KMS-11 (cell line): ENCODE results near the gene TTC23L.

Source experiments
- H2AFZ ChIP-seq: fragments of 200-600 bp; sonication (generic); 2 replicates; pipeline ENCODE4 v1.6.1; 2016; ENCODE audit warnings: antibody characterized with exemption, mixed run types, low read depth
- H3K27ac ChIP-seq: fragments of 200-600 bp; sonication (generic); 2 replicates; pipeline ENCODE4 v1.6.1; 2016; ENCODE audit warnings: mild to moderate bottlenecking, mixed run types
- H3K27me3 ChIP-seq: fragments of 200-600 bp; sonication (generic); 2 replicates; pipeline ENCODE4 v1.6.1; 2017; ENCODE audit warnings: mild to moderate bottlenecking, low read depth, mixed run types, moderate library complexity; ENCODE audit not compliant: insufficient read depth
- H3K36me3 ChIP-seq: fragments of 200-600 bp; sonication (generic); 2 replicates; pipeline ENCODE4 v1.6.1; 2017; ENCODE audit warnings: mild to moderate bottlenecking, mixed run types; ENCODE audit not compliant: insufficient read depth
- H3K4me1 ChIP-seq: fragments of 200-600 bp; sonication (generic); 2 replicates; pipeline ENCODE4 v1.6.1; 2016; ENCODE audit warnings: mild to moderate bottlenecking, low read depth, mixed run types; ENCODE audit not compliant: poor library complexity, severe bottlenecking
- H3K4me2 ChIP-seq: fragments of 200-600 bp; sonication (generic); 2 replicates; pipeline ENCODE4 v1.7.0; 2016; ENCODE audit warnings: mild to moderate bottlenecking, mixed run types
- H3K4me3 ChIP-seq: fragments of 200-600 bp; sonication (generic); IDR thresholded peaks from 2 replicates; pipeline ENCODE4 v1.6.1; 2017; ENCODE audit warnings: low read depth, low read length, mixed read lengths; ENCODE audit not compliant: insufficient read depth
- H3K79me2 ChIP-seq: fragments of 200-600 bp; sonication (generic); 2 replicates; pipeline ENCODE4 v1.6.1; 2016; ENCODE audit warnings: low read depth, mixed run types; ENCODE audit not compliant: insufficient read depth
- H3K9ac ChIP-seq: fragments of 200-600 bp; sonication (generic); 2 replicates; pipeline ENCODE4 v1.6.1; 2016; ENCODE audit warnings: mild to moderate bottlenecking, mixed run types
- H4K20me1 ChIP-seq: fragments of 200-600 bp; sonication (generic); 2 replicates; pipeline ENCODE4 v1.6.1; 2016; ENCODE audit warnings: mild to moderate bottlenecking, mixed run types; ENCODE audit not compliant: insufficient read depth
- CTCF ChIP-seq: fragments of 200-600 bp; sonication (generic); conservative IDR thresholded peaks from 2 replicates; pipeline ENCODE4 v1.6.1; 2017; ENCODE audit warnings: low read depth, mild to moderate bottlenecking, antibody characterized with exemption, low read length, moderate library complexity, mixed read lengths

TTC23L gene

GRCh38 chr5:34924462-34924765 lies 85.5 kb downstream of the TTC23L start:
- no peak for TF ChIP-seq CTCF
- H3K4me3 ChIP-seq = no peak overlapping the region
- H3K27me3 ChIP-seq = no peaks in the 10 kb centered on the region
- no peak overlapping the region for H3K27ac ChIP-seq
- H3K9ac ChIP-seq = no peak overlapping the region
- H4K20me1 ChIP-seq = no peaks in the 10 kb centered on the region; the same call in 1 of the 2 replicates
- peaks cover 33% of the 10 kb centered on the region; the same call in 1 of the 2 replicates for H3K79me2 ChIP-seq
- H3K36me3 ChIP-seq = peaks cover 26% of the 10 kb centered on the region; the same call in 1 of the 2 replicates
- H3K4me2 ChIP-seq = no peak overlapping the region
- peaks cover 35% of the 10 kb centered on the region for H3K4me1 ChIP-seq
- H2AFZ ChIP-seq = no peak overlapping the region

- no peak overlapping the region for H2AFZ ChIP-seq
- H3K27ac ChIP-seq = no peak overlapping the region
- H4K20me1 ChIP-seq = no peaks in the 10 kb centered on the region; the same call in 1 of the 2 replicates
- H3K4me3 ChIP-seq = no peak overlapping the region
- TF ChIP-seq CTCF = no peak
- peaks cover 29% of the 10 kb centered on the region for H3K79me2 ChIP-seq
- H3K36me3 ChIP-seq = peaks cover 14% of the 10 kb centered on the region; the same call in 1 of the 2 replicates
- H3K27me3 ChIP-seq = no peaks in the 10 kb centered on the region
- no peak overlapping the region for H3K9ac ChIP-seq
- no peak overlapping the region for H3K4me2 ChIP-seq
- H3K4me1 ChIP-seq = peaks cover 40% of the 10 kb centered on the region
These were observed 87.4 kb downstream of the TTC23L start for GRCh38 chr5:34926318-34926888.

- Histone ChIP-seq H3K4me3 (no peak overlapping the region), H3K4me1 (peaks cover 34% of the 10 kb centered on the region), H3K9ac (no peak overlapping the region), H3K36me3 (peaks cover 14% of the 10 kb centered on the region; the same call in 1 of the 2 replicates), H3K27me3 (no peaks in the 10 kb centered on the region), H3K27ac (no peak overlapping the region), H3K79me2 (peaks cover 30% of the 10 kb centered on the region), H4K20me1 (no peaks in the 10 kb centered on the region; the same call in 1 of the 2 replicates), H3K4me2 (no peak overlapping the region), H2AFZ (no peak overlapping the region)
- TF ChIP-seq CTCF = no peak
These were observed 88.8 kb downstream of the TTC23L start for GRCh38 chr5:34927785-34928184.

GRCh38 chr5:34928267-34928666 lies 89.3 kb downstream of the TTC23L start:
- peaks cover 33% of the 10 kb centered on the region for H3K79me2 ChIP-seq
- no peaks in the 10 kb centered on the region; the same call in 1 of the 2 replicates for H4K20me1 ChIP-seq
- peaks cover 14% of the 10 kb centered on the region; the same call in 1 of the 2 replicates for H3K36me3 ChIP-seq
- TF ChIP-seq CTCF = no peak
- H3K27me3 ChIP-seq = no peaks in the 10 kb centered on the region
- no peak overlapping the region for H3K27ac ChIP-seq
- no peak overlapping the region for H3K4me3 ChIP-seq
- peaks cover 29% of the 10 kb centered on the region for H3K4me1 ChIP-seq
- H3K9ac ChIP-seq = no peak overlapping the region
- H2AFZ ChIP-seq = no peak overlapping the region
- peak overlapping the region; percentile 56; the same call in 1 of the 2 replicates for H3K4me2 ChIP-seq
